IPS-18c (cell line): ENCODE data around the gene EDAR.

Experiments
- H3K4me3 ChIP-seq: 2 replicates; pipeline ENCODE4 v1.7.0; 2013; ENCODE audit warnings: low read depth, mild to moderate bottlenecking, low read length, moderate library complexity; ENCODE audit not compliant: insufficient read depth
- H3K9me3 ChIP-seq: one replicate; pipeline ENCODE4 v1.6.1; 2013; ENCODE audit warnings: mild to moderate bottlenecking, low read length, moderate library complexity; ENCODE audit not compliant: control insufficient read depth, insufficient read depth

EDAR gene

DNA sequence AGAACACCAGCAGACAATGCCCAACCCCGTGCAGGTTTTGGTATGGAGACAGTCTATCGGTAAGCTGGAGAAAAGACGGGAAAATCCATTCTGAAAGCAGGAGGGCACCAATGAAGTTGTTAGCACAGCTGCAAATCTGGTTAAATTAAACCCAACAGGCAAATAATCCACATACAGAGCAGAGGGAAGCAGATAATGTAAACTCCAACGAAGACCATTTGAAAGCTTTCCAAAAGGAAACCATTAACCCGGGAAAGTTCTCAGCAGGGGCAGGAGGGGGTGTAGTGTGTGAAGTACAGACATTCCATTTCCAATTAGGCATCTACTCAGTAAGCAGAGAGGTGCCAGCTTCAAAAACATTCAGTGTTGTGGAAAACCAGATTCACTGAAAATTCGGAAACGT lies 10.3 kb downstream of the EDAR start:
- H3K4me3 ChIP-seq = no peak overlapping the region
- no peaks in the 10 kb centered on the region for H3K9me3 ChIP-seq

- no peaks in the 10 kb centered on the region for H3K9me3 ChIP-seq
- no peak overlapping the region for H3K4me3 ChIP-seq
These were observed 13.2 kb downstream of the EDAR start for GRCh38 chr2:108975613-108976435.

GRCh38 chr2:108974674-108975073 lies 14.3 kb downstream of the EDAR start:
- H3K9me3 ChIP-seq = no peaks in the 10 kb centered on the region
- H3K4me3 ChIP-seq = no peak overlapping the region

- no peak overlapping the region for H3K4me3 ChIP-seq
These were observed 16.4 kb downstream of the EDAR start for GRCh38 chr2:108972663-108973062.

DNA sequence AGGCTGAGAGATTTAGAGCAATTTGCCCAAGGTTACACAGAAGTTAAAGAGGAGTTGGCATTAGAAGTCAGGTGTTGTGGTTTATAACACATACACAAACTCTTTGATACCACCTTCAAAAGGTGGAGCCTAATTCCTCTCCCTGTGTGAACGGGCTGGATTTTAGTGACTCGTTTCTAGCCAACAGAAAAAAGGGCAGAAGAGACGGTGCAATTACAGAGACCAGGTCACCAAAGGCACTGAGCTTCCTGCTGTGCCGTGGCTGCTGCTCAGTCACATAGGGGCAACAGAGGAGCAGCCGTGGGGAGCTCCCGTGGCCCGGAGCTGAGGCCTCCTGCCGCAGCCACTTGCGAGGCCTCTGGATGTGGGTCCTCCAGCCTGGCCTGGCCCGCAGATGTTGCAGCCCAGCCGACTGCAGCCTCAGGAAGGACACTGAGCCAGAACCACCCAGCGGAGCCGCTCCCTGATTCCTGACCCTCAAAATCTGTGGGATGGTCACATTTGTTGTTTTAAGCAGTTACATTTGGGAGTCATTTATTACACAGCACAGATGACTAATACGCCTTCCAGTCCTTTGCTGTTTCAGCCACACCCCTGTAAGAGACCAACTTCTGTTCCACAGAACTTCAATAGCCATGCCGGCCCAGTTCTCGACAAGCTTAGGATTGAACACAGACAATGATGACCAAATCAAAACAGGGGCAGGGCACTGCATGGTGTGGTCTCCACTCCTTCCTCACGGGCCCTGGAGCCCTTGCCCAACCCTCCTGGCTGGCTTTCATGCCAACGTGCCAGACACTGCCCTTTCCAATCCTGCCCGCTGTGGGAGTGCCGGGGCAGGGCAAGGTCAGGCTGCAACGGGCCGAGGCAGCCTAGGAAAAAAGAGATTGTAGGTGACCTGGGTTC lies 17.1 kb downstream of the EDAR start:
- H3K9me3 ChIP-seq = no peaks in the 10 kb centered on the region
- no peak overlapping the region for H3K4me3 ChIP-seq

More at GRCh38 chr2:108972663-108973062, 16.4 kb downstream of the EDAR start:
- H3K9me3 ChIP-seq = no peaks in the 10 kb centered on the region

DNA sequence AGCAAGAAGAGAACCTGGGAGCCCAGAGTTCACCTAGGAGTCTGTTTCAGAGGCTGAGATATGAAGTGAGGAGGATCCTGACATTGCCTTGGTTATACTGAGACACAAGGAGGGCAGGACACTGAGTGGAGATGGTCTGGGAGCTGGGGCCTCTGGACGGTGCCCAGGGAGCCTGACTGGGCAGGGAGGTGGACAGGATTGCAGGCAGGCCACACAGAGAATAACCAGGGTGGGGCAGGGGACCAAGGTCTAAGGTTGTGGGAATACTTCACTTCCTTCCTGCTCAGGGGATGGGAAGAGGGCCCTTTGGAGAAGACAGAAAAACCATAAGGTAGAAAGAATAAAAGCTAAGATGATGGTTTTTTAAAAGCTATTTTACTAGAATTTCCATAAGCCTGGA lies 18.7 kb downstream of the EDAR start:
- Histone ChIP-seq H3K9me3 (no peaks in the 10 kb centered on the region), H3K4me3 (no peak overlapping the region)

- Histone ChIP-seq H3K4me3 (no peak overlapping the region), H3K9me3 (no peaks in the 10 kb centered on the region)
These were observed 19.2 kb downstream of the EDAR start for GRCh38 chr2:108969856-108970255.

DNA sequence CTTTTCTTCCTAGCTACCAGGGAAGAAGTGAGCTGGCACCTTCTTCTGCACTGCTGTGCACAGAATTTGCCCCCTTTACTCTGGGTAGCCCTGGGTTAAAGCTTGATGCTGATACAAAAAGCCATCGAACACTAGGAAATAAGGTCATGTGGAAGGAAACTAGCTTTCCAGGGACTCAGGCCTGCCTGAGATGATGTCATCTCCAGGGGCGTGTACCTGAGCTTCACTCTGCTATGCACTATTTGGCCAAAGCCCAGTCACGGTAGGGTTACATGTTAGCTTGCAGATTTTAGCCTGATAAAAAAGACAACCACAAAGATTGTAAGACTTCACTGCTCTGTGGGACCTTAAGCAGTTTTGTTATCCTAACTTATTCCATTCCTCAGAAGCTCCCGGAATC lies 20.4 kb downstream of the EDAR start:
- Histone ChIP-seq H3K4me3 (no peak overlapping the region), H3K9me3 (no peaks in the 10 kb centered on the region)

DNA sequence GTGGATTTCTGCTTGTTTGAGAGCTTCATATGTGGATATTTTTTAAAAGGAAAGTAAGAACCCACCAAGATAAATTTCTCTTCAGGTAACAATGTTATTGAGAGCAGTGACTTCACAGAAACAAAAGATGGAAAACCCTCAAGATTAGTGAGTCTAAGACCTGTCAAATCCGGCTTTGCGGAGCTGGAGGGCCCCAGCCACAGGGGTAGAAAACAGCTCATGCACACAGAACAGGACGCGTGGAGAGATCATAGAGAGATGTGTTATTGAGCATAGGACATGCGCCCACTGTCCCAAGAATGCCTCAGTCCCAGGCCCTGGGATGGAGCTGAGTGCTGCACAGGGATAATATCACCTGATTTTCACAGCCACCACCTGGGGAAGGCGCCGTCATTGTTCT lies 21.3 kb downstream of the EDAR start:
- H3K4me3 ChIP-seq = no peak overlapping the region

GRCh38 chr2:108965540-108966289 lies 23.3 kb downstream of the EDAR start:
- Histone ChIP-seq H3K4me3 (no peak overlapping the region), H3K9me3 (no peaks in the 10 kb centered on the region)

More for the DNA sequence above, 21.3 kb downstream of the EDAR start:
- no peaks in the 10 kb centered on the region for H3K9me3 ChIP-seq

GRCh38 chr2:108963057-108963456 lies 26.0 kb downstream of the EDAR start:
- Histone ChIP-seq H3K9me3 (no peaks in the 10 kb centered on the region), H3K4me3 (no peak overlapping the region)

DNA sequence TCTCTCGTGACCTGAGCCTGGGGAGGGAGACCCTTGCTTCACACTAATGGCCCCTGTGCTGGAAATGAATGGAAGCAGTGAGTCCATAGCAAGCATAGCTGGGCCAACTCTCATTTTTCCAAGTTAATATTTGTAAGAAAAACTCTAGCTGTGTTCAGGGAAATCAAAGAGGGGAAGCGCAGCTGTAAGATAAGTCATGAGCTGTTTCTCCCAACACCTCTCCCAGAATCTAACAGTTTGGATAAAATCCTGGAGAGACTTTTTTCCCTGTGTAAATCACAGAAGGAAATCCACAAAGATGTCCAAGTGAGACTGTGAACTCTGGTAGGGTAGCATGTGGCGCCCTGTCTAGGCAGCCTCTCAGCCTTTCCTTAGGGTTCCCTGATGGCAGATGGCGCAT lies 27.2 kb downstream of the EDAR start:
- Histone ChIP-seq H3K4me3 (no peak overlapping the region), H3K9me3 (no peaks in the 10 kb centered on the region)

DNA sequence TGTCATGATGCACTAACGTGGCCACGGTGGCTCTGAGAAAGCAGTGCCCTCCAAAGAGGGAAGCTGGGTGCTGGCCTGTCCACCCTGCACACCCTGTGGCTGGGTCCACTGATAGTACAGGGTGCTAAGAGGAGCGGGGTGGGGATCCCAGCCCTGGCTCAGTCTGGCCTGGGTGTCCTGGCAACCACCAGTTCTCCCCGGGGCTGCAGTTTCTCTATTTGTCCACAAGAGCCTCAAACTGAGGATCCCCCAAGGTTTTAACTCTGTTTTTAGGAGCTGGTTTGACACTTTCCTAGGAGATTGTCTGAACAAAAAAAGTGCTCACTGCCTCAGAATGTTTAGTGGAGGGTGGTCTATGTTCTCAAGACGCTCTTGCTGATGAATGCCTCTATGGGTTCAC lies 29.0 kb downstream of the EDAR start:
- Histone ChIP-seq H3K4me3 (no peak overlapping the region), H3K9me3 (no peaks in the 10 kb centered on the region)

DNA sequence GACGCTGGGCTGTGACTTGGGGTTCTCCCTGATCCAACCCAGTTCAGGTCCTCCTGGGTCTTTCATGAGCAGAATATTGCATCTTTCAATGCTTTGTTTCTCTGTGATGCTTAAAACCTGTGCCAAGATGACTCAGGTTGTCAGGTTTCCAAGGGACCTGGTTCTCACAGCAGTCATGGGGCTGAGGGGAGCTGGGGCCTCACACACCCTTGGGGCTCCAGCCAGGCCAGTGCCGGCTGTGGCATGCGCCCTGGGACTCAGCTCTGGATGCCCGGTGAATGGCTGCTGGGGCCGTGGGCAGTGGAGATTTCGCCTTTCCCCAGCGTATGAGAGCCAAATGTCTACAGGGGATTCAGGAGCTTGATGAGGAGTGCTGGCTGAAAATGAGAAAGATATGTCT lies 29.6 kb downstream of the EDAR start:
- H3K9me3 ChIP-seq = no peaks in the 10 kb centered on the region

GRCh38 chr2:108958632-108959341 lies 30.2 kb downstream of the EDAR start:
- no peak overlapping the region for H3K4me3 ChIP-seq
- H3K9me3 ChIP-seq = no peaks in the 10 kb centered on the region

More for the DNA sequence above, 29.6 kb downstream of the EDAR start:
- H3K4me3 ChIP-seq = no peak overlapping the region

- Histone ChIP-seq H3K4me3 (no peak overlapping the region), H3K9me3 (no peaks in the 10 kb centered on the region)
These were observed 31.0 kb downstream of the EDAR start for GRCh38 chr2:108958002-108958401.

DNA sequence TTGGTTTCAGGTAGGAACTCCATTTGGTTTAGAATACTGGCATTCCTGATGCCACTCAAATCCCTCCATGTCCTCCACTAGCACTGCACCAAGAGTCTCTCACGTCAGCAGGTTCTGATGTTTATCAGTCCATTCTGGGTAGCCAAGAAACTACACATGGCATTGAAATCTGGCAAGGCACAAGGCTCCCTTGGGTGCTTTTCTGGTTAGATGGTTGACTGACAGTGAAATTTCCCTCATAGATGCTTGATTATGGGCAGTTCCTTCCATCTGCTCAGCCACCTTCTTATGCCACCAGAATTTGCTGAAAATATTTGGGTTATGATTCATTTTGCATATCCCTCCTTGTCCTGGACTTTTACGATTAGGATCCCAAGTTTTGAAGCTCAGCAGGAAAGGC lies 32.6 kb downstream of the EDAR start:
- Histone ChIP-seq H3K9me3 (no peaks in the 10 kb centered on the region), H3K4me3 (no peak overlapping the region)
